ENCODE measurements around the gene SUPT6H.

DNA sequence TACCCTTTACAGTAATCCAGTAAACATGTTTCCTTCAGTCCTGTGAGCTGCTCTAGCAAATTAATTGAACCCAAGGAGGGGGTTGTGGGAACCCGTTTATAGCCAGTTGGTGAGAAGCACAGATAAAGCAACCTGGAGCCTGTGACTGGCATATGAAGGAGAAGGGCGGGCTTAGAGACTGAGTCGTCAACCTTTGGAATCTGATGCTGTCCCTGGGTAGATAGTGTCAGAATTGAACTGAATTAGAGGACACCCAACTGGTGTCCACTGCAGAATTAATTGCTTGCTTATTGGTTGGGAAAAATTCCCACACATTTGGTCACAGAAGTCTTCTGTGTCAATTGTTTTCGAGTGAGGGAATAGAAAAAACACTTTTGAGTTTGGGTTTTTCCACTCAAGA is 35.2 kb upstream of the SUPT6H start:
- TF ChIP-seq ZNF274 (IDR thresholded peaks at IDR 0.05; ENCODE audit: borderline replicate concordance, extremely low read depth, low read length), result no peak
- TF ChIP-seq HDAC2 (IDR thresholded peaks at IDR 0.05; ENCODE audit: borderline replicate concordance in 1 of 2, low read depth in 2 of 2, low read length in 2 of 2), result no peak
- no peak for TF ChIP-seq CTCF (IDR thresholded peaks at IDR 0.05; ENCODE audit: control extremely low read depth in 1 of 3, insufficient read depth in 1 of 3, low read depth in 1 of 3, low read length in 3 of 3)
- TF ChIP-seq EP300 (IDR thresholded peaks at IDR 0.05; ENCODE audit: borderline replicate concordance in 1 of 2, low read depth in 2 of 2, low read length in 2 of 2), result no peak
- no peak for TF ChIP-seq GTF2F1 (IDR thresholded peaks at IDR 0.05; ENCODE audit: borderline replicate concordance, low read depth, low read length)
- no peak for TF ChIP-seq RNF2 (IDR thresholded peaks at IDR 0.05; ENCODE audit: borderline replicate concordance, low read depth, low read length, missing control alignments, poor library complexity, severe bottlenecking)
- TF ChIP-seq, protein P1, sequence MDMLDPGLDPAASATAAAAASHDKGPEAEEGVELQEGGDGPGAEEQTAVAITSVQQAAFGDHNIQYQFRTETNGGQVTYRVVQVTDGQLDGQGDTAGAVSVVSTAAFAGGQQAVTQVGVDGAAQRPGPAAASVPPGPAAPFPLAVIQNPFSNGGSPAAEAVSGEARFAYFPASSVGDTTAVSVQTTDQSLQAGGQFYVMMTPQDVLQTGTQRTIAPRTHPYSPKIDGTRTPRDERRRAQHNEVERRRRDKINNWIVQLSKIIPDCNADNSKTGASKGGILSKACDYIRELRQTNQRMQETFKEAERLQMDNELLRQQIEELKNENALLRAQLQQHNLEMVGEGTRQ (IDR thresholded peaks at IDR 0.05; ENCODE audit: low read length), result no peak
- TF ChIP-seq CREB1 (IDR thresholded peaks at IDR 0.05), result no peak
- no peak for TF ChIP-seq POLR2AphosphoS5 (IDR thresholded peaks at IDR 0.05; ENCODE audit: low read depth, low read length)
- TF ChIP-seq TEAD4 (IDR thresholded peaks at IDR 0.05; ENCODE audit: low read depth, low read length), result no peak

Data from H1 (cell line).